Right lobe of liver (tissue), 4 donors: ENCODE results near the gene DDC.

ENCODE experiments used
- POLR2A ChIP-seq: fragments of 450-650 bp; IDR thresholded peaks from one replicate; pipeline ENCODE4 v1.6.1; 2017; ENCODE audit warnings: antibody characterized with exemption, mild to moderate bottlenecking
- TF ChIP-seq, protein P1 (sequence below), 4 donors: fragments of 200-600 bp in 3 of 4; fragments of 450-650 bp in 1 of 4; IDR thresholded peaks; one replicate each; pipeline versions ENCODE4 v1.5.1 to v1.8.0; 2016 to 2022; ENCODE audit warnings: antibody characterized with exemption in 4 of 4, mild to moderate bottlenecking in 2 of 4
- donor health status: DM: no; HTN: no; CAD: no.
- donor health status: DM: no; HTN: no; CAD: no.
- donor health status: DM: no; HTN: yes; CAD: no.

DNA sequence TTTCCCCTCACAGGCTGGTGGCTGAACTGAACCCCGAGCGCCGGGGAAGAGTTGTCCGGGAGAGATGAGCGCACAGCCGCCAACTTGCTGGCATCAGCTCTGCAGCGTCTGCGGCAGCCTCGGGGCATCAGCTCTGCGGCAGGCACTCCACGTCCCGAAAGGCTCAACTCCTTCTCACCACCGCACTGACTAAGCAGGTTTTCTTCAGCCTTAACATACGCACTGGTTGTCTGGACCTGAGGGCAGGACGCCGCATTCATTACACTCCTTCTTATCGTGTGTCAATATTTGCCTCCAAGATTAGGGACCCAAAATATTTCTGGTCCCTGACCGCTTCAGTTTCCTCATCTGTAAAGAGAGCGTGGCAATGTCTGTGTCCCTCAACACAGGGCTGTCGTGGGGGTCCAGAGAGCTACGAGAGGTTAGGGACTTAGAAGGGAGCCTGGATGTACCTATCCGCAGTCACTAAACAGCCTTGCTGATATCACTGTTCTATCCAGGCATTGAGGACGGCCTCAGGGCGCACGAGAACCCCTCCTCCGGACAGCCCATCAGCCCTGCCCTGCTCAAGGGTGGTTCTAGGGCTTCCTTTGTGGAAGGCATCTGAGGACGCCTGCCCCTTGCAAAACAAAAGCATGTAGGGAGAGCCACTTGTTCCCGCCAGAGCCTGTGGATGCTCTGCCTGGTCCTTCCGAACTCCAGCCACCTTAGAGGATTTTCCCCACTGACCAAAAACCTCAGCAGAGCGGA is 72.3 kb downstream of the DDC start:
- TF ChIP-seq, protein P1, sequence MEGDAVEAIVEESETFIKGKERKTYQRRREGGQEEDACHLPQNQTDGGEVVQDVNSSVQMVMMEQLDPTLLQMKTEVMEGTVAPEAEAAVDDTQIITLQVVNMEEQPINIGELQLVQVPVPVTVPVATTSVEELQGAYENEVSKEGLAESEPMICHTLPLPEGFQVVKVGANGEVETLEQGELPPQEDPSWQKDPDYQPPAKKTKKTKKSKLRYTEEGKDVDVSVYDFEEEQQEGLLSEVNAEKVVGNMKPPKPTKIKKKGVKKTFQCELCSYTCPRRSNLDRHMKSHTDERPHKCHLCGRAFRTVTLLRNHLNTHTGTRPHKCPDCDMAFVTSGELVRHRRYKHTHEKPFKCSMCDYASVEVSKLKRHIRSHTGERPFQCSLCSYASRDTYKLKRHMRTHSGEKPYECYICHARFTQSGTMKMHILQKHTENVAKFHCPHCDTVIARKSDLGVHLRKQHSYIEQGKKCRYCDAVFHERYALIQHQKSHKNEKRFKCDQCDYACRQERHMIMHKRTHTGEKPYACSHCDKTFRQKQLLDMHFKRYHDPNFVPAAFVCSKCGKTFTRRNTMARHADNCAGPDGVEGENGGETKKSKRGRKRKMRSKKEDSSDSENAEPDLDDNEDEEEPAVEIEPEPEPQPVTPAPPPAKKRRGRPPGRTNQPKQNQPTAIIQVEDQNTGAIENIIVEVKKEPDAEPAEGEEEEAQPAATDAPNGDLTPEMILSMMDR (IDR thresholded peaks at IDR 0.05): no peak
- no peak for TF ChIP-seq POLR2A
